ENCODE measurements around the gene POU6F2. TPM values are rescaled to one million over a fixed set of nuclear protein-coding genes. Genes with fewer than 3 reads are reported as not detected.

Gene POU6F2
- total and polyA plus RNA-seq, 2 of the 4 experiments (the other 2 are of a cell fraction), result not detected

DNA sequence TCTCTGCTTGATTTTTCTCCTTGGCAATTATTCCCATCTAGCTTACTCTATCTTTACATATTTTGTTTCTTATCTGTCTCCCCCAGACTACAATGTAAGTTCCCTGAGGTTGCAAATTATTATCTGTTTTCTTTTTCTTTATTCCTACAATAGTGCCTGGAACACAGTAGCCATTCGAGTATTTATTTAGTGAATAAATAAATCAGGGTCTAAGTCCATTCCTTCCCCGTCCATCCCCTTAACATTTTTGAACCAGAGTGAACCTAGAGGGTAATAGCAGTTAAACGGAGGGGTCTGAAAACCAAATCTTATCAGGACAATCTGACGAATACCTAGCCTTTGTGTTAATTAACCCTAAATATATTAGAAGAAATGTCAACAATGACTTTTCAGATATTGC is 335.7 kb downstream of the POU6F2 start:
- TF ChIP-seq CHD1 (IDR thresholded peaks at IDR 0.05; ENCODE audit: low read depth, low read length), result no peak
- H3K23ac ChIP-seq (ENCODE audit: low read depth, low read length), result no peak overlapping the region
- no peak overlapping the region for H3K4me2 ChIP-seq (ENCODE audit: low read depth, low read length)
- H3K4ac ChIP-seq (ENCODE audit: low read depth, low read length), result no peak overlapping the region
- POLR2A ChIA-PET (ENCODE audit: unreplicated experiment), result no interaction called here
- no peak overlapping the region for H4K91ac ChIP-seq (ENCODE audit: insufficient read depth, low read depth, low read length)
- H3K27me3 ChIP-seq (ENCODE audit: control insufficient read depth, insufficient read depth, low read length), result 0 out of 2 replicates have a peak, but pooled peaks cover 1% of the 10 kb centered on the region
- H2AK9ac ChIP-seq (replicated peaks; ENCODE audit: low read depth, low read length, poor library complexity), result no peak overlapping the region
- no peak overlapping the region for H3K4me3 ChIP-seq (ENCODE audit: insufficient read depth, low read depth, low read length)
- no peak overlapping the region for H2BK5ac ChIP-seq (ENCODE audit: low read depth, low read length, poor library complexity, severe bottlenecking)
- in situ Hi-C loops (cut with MboI; ENCODE audit: low sequenced_read_pairs) (no loop called here), dilution Hi-C loops (cut with HindIII; ENCODE audit: low sequenced_read_pairs, unreplicated experiment) (no loop called here), intact Hi-C loops (cut with micrococcal nuclease) (no loop called here)
- no peak overlapping the region for H3K27ac ChIP-seq (ENCODE audit: insufficient read depth, low read length)
- ATAC-seq (ENCODE audit: low read depth) (no peak), DNase-seq (no peak)
- H3K79me1 ChIP-seq (ENCODE audit: low read depth in 1 of 2, low read length in 2 of 2), result no peaks in the 10 kb centered on the region
- H3K9me3 ChIP-seq (ENCODE audit: control insufficient read depth, insufficient read depth, low read length), result no peaks in the 10 kb centered on the region
- no peaks in the 10 kb centered on the region for H3K4me1 ChIP-seq (ENCODE audit: control insufficient read depth, insufficient read depth, low read length)
- no TSS peak for BruUV-seq (replicated peaks)
- H3K56ac ChIP-seq (ENCODE audit: extremely low read depth, insufficient read depth, low read length), result no peak overlapping the region
- no peak overlapping the region for H2BK20ac ChIP-seq (ENCODE audit: low read depth, low read length)
- H3K9ac ChIP-seq (ENCODE audit: low read depth, low read length), result no peak overlapping the region
- no peak overlapping the region for H2AK5ac ChIP-seq (ENCODE audit: low read depth, low read length)
- H2BK120ac ChIP-seq (ENCODE audit: low read depth, low read length), result no peak overlapping the region
- no peak overlapping the region for H2AFZ ChIP-seq (replicated peaks; ENCODE audit: low read length, poor library complexity)
- no peak overlapping the region for H4K8ac ChIP-seq (ENCODE audit: low read depth in 2 of 2, low read length in 2 of 2)
- H3K14ac ChIP-seq (replicated peaks; ENCODE audit: low read depth, low read length), result no peak overlapping the region
- H3K18ac ChIP-seq (ENCODE audit: low read depth, low read length), result no peak overlapping the region
- no peaks in the 10 kb centered on the region for H3K9me1 ChIP-seq (ENCODE audit: insufficient read depth, low read length)
- no peak overlapping the region for H4K5ac ChIP-seq (ENCODE audit: low read depth, low read length)
- no peak overlapping the region for H2BK15ac ChIP-seq (ENCODE audit: low read depth, low read length)
- no peaks in the 10 kb centered on the region for H3K36me3 ChIP-seq (ENCODE audit: control insufficient read depth, insufficient read depth, low read length)
- no peaks in the 10 kb centered on the region for H4K20me1 ChIP-seq (ENCODE audit: insufficient read depth, low read length)
- CTCF ChIA-PET, result no interaction called here
- WGBS, 2 experiments (ENCODE audit: extremely low coverage in 2 of 2, insufficient read length in 1 of 2), result no CpG with 5 or more reads among the region's 4 CpGs

Measured in IMR-90 (cell line).